Esophagus muscularis mucosa (tissue), 3 donors: ENCODE measurements around the gene HHIP.

Experiments
- CTCF ChIP-seq, 3 experiments: fragments of 200-600 bp in 2 of 3; fragments of 450-650 bp in 1 of 3; sonication (generic) in 2 of 3; IDR thresholded peaks; one replicate each; pipeline ENCODE4 v1.5.1; 2017 to 2019; ENCODE audit warnings: antibody characterized with exemption in 3 of 3, mild to moderate bottlenecking in 2 of 3, moderate library complexity in 1 of 3
- EP300 ChIP-seq: sonication (generic); formaldehyde crosslinking; IDR thresholded peaks from one replicate; pipeline ENCODE4 v1.6.1; 2017; ENCODE audit warnings: antibody characterized with exemption

- no peak for TF ChIP-seq CTCF (IDR thresholded peaks at IDR 0.05)
- TF ChIP-seq EP300: no peak
Observed at GRCh38 chr4:144647095-144647561, 1.2 kb downstream of the HHIP start.
